Measurements from ENCODE around the gene KBTBD7. TPM values are rescaled to one million over a fixed set of nuclear protein-coding genes. Genes with fewer than 3 reads are reported as not detected.

KBTBD7 gene
- total and polyA plus RNA-seq, 9 of the 15 experiments (the other 6 are each of a cell fraction or from before 2014, with no cell fraction given) = 1.8 to 4.4 (median 3.3) TPM

- TF ChIP-seq ZNF609 (CRISPR knock-in tag; IDR thresholded peaks at IDR 0.05; ENCODE audit: borderline replicate concordance) = no peak
- no peak for TF ChIP-seq ZNF75A (CRISPR knock-in tag; IDR thresholded peaks at IDR 0.05)
- TF ChIP-seq MIER1 (IDR thresholded peaks at IDR 0.05; ENCODE audit: low read depth) = no peak
- TF ChIP-seq ZNF444 (CRISPR knock-in tag; IDR thresholded peaks at IDR 0.05) = no peak
- no peak for TF ChIP-seq HMGXB4 (CRISPR knock-in tag; IDR thresholded peaks at IDR 0.05)
- TF ChIP-seq CBX8 (IDR thresholded peaks at IDR 0.05; ENCODE audit: borderline replicate concordance, extremely low read depth, low read depth, low read length, poor library complexity, severe bottlenecking) = no peak
- TF ChIP-seq ARID2 (IDR thresholded peaks at IDR 0.05) = no peak
Measured at GRCh38 chr13:41200126-41200525, 5.8 kb upstream of the KBTBD7 start (continued).
